Measurements from ENCODE around the gene RBMS3. TPM values are rescaled to one million over a fixed set of nuclear protein-coding genes. Genes with fewer than 3 reads are reported as not detected.

The RBMS3 gene
- total and polyA plus RNA-seq, 7 donors: 0.46 to 61.9 (median 39.9) TPM

- H3K27ac ChIP-seq: no peak overlapping the region
- intact Hi-C loops (cut with DNase I): no loop called here
- H3K27me3 ChIP-seq: no peaks in the 10 kb centered on the region
- WGBS, 2 donors: 24 to 70% methylated on average over 3 of the region's 3 CpGs
- no peak for DNase-seq
- H3K36me3 ChIP-seq: peaks cover 0 to 8% (median 0%) of the 10 kb centered on the region in 4 donors
- H3K4me3 ChIP-seq: no peak overlapping the region
- no peaks in the 10 kb centered on the region for H3K9me3 ChIP-seq
- peaks cover 0 to 12% (median 0%) of the 10 kb centered on the region in 4 donors for H3K4me1 ChIP-seq
- TF ChIP-seq, protein P1, sequence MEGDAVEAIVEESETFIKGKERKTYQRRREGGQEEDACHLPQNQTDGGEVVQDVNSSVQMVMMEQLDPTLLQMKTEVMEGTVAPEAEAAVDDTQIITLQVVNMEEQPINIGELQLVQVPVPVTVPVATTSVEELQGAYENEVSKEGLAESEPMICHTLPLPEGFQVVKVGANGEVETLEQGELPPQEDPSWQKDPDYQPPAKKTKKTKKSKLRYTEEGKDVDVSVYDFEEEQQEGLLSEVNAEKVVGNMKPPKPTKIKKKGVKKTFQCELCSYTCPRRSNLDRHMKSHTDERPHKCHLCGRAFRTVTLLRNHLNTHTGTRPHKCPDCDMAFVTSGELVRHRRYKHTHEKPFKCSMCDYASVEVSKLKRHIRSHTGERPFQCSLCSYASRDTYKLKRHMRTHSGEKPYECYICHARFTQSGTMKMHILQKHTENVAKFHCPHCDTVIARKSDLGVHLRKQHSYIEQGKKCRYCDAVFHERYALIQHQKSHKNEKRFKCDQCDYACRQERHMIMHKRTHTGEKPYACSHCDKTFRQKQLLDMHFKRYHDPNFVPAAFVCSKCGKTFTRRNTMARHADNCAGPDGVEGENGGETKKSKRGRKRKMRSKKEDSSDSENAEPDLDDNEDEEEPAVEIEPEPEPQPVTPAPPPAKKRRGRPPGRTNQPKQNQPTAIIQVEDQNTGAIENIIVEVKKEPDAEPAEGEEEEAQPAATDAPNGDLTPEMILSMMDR (IDR thresholded peaks at IDR 0.05): no peak
Observed at GRCh38 chr3:29493109-29493508, 212.2 kb downstream of the RBMS3 start.

GRCh38 chr3:29494305-29495036 lies 213.6 kb downstream of the RBMS3 start:
- H3K4me1 ChIP-seq: peaks cover 0 to 12% (median 0%) of the 10 kb centered on the region in 4 donors
- no peaks in the 10 kb centered on the region for H3K9me3 ChIP-seq
- H3K27me3 ChIP-seq: no peaks in the 10 kb centered on the region
- H3K36me3 ChIP-seq: no peaks in the 10 kb centered on the region
- intact Hi-C loops (cut with DNase I): no loop called here
- WGBS, 2 donors: 47 to 75% methylated on average over 6 of the region's 6 CpGs
- no peak overlapping the region for H3K4me3 ChIP-seq
- H3K27ac ChIP-seq: peak overlapping the region in 2 of 4 donors; percentile 15 to 19
- TF ChIP-seq, protein P1 (IDR thresholded peaks at IDR 0.05): no peak
- TF ChIP-seq POLR2AphosphoS5 (IDR thresholded peaks at IDR 0.05) (no peak), POLR2A (IDR thresholded peaks at IDR 0.05) (no peak), EP300 (IDR thresholded peaks at IDR 0.05) (no peak)
- DNase-seq: no peak

- intact Hi-C loops (cut with DNase I): no loop called here
- Histone ChIP-seq H3K27me3 (no peaks in the 10 kb centered on the region), H3K9me3 (no peaks in the 10 kb centered on the region), H3K4me3 (no peak overlapping the region), H3K4me1 (peaks cover 0 to 12% (median 0%) of the 10 kb centered on the region in 4 donors), H3K36me3 (no peaks in the 10 kb centered on the region), H3K27ac (no peak overlapping the region)
- WGBS, 2 donors: 49 to 78% methylated on average over 5 of the region's 5 CpGs
- DNase-seq: no peak
- TF ChIP-seq, protein P1 (IDR thresholded peaks at IDR 0.05): no peak
- no peak for TF ChIP-seq POLR2A (IDR thresholded peaks at IDR 0.05)
- no peak for TF ChIP-seq EP300 (IDR thresholded peaks at IDR 0.05)
- TF ChIP-seq POLR2AphosphoS5 (IDR thresholded peaks at IDR 0.05): no peak
Observed at GRCh38 chr3:29497282-29497681, 216.4 kb downstream of the RBMS3 start.

GRCh38 chr3:29502771-29503170 lies 221.9 kb downstream of the RBMS3 start:
- DNase-seq: no peak
- Histone ChIP-seq H3K4me3 (no peak overlapping the region), H3K27ac (peak overlapping the region; percentile 63 to 76 (median 72)), H3K4me1 (peaks cover 0 to 21% (median 18%) of the 10 kb centered on the region in 4 donors), H3K36me3 (no peaks in the 10 kb centered on the region), H3K27me3 (no peaks in the 10 kb centered on the region), H3K9me3 (no peaks in the 10 kb centered on the region)
- intact Hi-C loops (cut with DNase I): loop anchor here (10.0 kb wide), 1 partner anchor 218 kb away; the partner anchor contains the start of gene RBMS3
- 56 to 68% methylated on average over 2 of the region's 2 CpGs for WGBS, 2 donors
- TF ChIP-seq EP300 (IDR thresholded peaks at IDR 0.05) (no peak), POLR2A (IDR thresholded peaks at IDR 0.05) (no peak), POLR2AphosphoS5 (IDR thresholded peaks at IDR 0.05) (no peak)
- TF ChIP-seq, protein P1 (IDR thresholded peaks at IDR 0.05): no peak
